ENCODE measurements around the gene AADAT.
"Not testable (repeated sequence)": the region's sequence is repeated elsewhere in the genome, so short reads cannot be mapped to it uniquely, and the experiment has no call there.

The AADAT gene

DNA sequence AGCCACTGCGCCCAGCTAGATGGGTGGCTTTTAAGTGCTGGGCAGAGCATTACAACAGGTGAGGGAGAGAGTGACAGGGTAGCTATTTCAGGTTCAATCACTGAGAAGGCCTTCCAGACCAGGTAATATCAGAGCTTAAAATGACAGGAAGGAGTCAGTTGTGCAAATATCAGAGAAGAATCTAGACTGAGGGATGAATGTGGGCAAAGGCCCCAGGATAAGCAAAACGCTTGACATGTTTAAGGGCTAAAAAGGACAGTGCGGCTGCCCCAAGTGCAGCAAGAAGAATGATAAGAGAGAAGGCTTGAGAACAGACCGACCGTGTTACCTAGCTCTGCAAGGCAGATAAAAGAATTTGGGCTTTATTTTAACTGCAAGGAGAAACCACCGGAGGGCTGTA is 18.6 kb downstream of the AADAT start:
- no peak overlapping the region for H3K9ac ChIP-seq (ENCODE audit: low read depth, low read length)
- H3K36me3 ChIP-seq (ENCODE audit: insufficient read depth, low read length) = peaks cover 3% of the 10 kb centered on the region
- no peaks in the 10 kb centered on the region for H3K4me1 ChIP-seq (ENCODE audit: insufficient read depth, low read length)
- no peaks in the 10 kb centered on the region for H3K9me3 ChIP-seq (ENCODE audit: control insufficient read depth, insufficient read depth, low read length)

DNA sequence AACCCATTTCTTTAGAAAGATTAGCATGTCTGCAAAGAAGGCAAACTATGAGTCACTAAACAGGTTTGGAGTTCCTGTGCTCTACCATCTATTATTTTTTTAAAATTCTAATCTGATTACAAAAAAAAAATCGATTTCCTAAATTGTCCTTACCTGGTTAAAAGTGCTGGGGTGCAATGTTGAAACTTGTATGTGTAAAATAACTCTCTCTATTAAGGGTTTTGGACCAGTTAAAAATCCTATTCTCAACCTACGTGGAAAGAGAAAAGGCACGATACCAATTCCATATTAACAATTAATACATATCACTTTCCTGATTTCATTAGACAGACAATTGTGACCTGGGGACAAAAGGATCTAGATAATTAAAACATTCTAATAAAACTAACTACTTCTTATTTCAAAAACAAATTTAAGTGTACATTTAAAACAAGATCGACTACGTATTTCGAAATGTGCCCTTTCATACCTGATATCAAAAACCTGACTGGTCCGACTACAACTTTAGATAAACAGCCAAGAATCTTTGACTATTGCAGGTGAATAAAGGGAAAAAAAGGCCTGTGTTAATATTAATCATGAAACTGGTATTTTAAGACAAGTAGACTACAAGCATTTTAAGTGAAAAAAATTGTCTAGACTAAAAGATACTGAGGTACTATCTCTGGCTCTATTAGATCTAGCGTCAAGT is 21.2 kb downstream of the AADAT start:
- no peak overlapping the region for H3K9ac ChIP-seq (ENCODE audit: low read depth, low read length)
- H3K9me3 ChIP-seq (ENCODE audit: control insufficient read depth, insufficient read depth, low read length) = no peaks in the 10 kb centered on the region
- H3K4me1 ChIP-seq (ENCODE audit: insufficient read depth, low read length) = no peaks in the 10 kb centered on the region
- peaks cover 3% of the 10 kb centered on the region for H3K36me3 ChIP-seq (ENCODE audit: insufficient read depth, low read length)

DNA sequence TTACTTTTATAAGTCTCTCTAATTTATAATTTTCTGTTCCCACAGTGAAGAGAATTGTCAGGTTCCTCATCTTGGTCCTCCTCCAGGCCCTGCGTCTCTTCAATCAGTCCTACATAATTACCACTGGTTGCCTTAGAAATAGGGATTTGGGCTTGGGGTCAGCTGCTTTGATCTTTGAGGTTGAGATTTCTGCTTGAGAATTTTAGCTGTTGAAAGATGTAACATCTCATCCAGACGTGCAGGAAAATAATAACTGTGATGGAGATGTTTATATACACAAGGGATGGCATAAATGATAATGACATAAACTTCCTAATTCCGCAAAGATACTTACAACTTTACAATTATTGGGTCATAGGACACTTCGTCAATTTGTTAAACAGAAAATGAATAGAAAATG is 30.3 kb downstream of the AADAT start:
- Histone ChIP-seq H3K9ac (ENCODE audit: low read depth, low read length) (no peak overlapping the region), H3K4me1 (ENCODE audit: insufficient read depth, low read length) (no peaks in the 10 kb centered on the region), H3K9me3 (ENCODE audit: control insufficient read depth, insufficient read depth, low read length) (no peaks in the 10 kb centered on the region), H3K36me3 (ENCODE audit: insufficient read depth, low read length) (peaks cover 6% of the 10 kb centered on the region; the same call in 1 of the 2 replicates)

- Histone ChIP-seq H3K9ac (ENCODE audit: low read depth, low read length) (no peak overlapping the region), H3K4me1 (ENCODE audit: insufficient read depth, low read length) (no peaks in the 10 kb centered on the region), H3K9me3 (ENCODE audit: control insufficient read depth, insufficient read depth, low read length) (no peaks in the 10 kb centered on the region), H3K36me3 (ENCODE audit: insufficient read depth, low read length) (peaks cover 6% of the 10 kb centered on the region; the same call in 1 of the 2 replicates)
These were observed 30.9 kb downstream of the AADAT start for GRCh38 chr4:170058826-170059225.

DNA sequence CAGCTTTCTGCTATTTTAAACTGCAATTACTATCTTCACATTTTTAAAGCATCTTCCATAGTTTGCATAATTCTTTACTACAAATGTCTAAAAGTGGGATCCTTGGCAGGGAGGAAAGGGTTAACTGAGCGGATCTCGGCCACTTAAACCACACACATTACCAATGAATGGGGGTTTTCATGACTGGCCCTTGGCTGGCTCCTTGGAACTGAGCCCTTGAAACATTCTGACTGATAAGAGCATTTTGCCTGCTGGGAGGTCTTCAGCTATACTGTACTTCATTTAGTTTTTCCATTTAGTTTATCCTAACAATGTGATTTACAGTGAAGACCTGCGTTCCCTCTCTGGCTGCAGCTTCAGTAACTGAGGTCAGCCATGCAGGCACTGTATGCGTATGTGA is 31.9 kb downstream of the AADAT start:
- Histone ChIP-seq H3K4me1 (ENCODE audit: insufficient read depth, low read length) (0 out of 2 replicates have a peak, but pooled peaks cover 5% of the 10 kb centered on the region), H3K9me3 (ENCODE audit: control insufficient read depth, insufficient read depth, low read length) (no peaks in the 10 kb centered on the region), H3K36me3 (ENCODE audit: insufficient read depth, low read length) (peaks cover 6% of the 10 kb centered on the region; the same call in 1 of the 2 replicates), H3K9ac (ENCODE audit: low read depth, low read length) (no peak overlapping the region)

DNA sequence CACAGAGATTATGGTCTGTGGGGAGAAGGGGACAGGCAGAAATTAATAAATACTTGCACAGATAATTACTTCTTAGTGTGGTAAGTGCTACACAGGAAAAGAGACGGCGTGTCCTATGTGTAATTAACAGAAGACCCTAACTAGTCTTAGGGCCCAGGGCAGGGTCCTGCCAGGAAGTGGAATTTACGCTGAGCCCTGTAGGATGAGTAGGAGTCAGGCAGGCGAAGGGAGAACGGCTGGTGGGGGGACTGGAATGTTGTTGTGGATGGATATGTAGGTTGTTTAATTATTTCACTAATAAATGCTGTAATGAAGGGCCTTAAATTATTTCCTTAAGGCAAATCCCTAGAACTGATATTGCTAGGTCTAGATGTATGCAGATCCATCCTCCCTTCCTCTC is 36.8 kb downstream of the AADAT start:
- 0 out of 2 replicates have a peak, but pooled peaks cover 3% of the 10 kb centered on the region for H3K36me3 ChIP-seq (ENCODE audit: insufficient read depth, low read length)
- 0 out of 2 replicates have a peak, but pooled peaks cover 5% of the 10 kb centered on the region for H3K4me1 ChIP-seq (ENCODE audit: insufficient read depth, low read length)
- no peaks in the 10 kb centered on the region for H3K9me3 ChIP-seq (ENCODE audit: control insufficient read depth, insufficient read depth, low read length)
- no peak overlapping the region for H3K9ac ChIP-seq (ENCODE audit: low read depth, low read length)

DNA sequence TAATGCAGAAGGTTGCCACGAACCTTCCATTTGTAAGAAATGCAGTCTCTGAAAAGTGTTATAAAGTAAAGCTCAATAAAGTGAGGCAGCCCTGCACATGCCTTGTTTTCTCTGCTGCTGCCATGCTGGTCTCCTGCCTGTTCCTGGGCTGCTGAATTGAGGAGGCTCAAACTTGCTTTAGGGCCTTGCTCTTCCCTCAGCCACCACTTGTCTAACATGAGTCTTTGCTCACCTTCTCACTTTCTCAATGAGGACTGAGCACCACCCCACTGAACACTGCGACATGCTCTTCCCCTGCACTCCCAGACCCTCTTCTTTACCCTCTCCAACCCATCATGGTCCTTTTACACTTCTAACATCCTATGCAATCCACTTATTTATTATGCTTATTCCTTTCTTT is 38.4 kb downstream of the AADAT start:
- H3K4me1 ChIP-seq (ENCODE audit: insufficient read depth, low read length) = 0 out of 2 replicates have a peak, but pooled peaks cover 5% of the 10 kb centered on the region
- H3K36me3 ChIP-seq (ENCODE audit: insufficient read depth, low read length) = no peaks in the 10 kb centered on the region
- no peak overlapping the region for H3K9ac ChIP-seq (ENCODE audit: low read depth, low read length)
- H3K9me3 ChIP-seq (ENCODE audit: control insufficient read depth, insufficient read depth, low read length) = no peaks in the 10 kb centered on the region

DNA sequence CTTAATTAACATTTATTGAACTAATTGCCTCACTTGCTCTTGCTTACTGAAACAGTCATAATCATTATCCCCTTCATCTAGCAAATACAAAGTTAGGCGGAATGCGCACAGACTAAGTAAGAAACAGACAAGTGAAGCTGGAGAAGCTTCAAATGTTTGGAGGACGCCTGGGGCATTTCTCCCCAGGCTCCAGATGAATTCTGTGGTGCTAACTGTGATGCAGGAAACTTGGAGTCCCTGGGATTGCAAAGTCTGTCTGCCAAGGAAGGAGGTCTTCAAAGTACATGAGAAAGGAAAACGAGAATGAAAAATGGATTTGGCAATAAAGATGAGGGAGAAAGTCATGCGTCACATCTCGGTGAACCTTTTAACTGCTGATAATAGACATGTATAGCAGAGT is 40.0 kb downstream of the AADAT start:
- Histone ChIP-seq H3K36me3 (ENCODE audit: insufficient read depth, low read length) (no peaks in the 10 kb centered on the region), H3K4me1 (ENCODE audit: insufficient read depth, low read length) (0 out of 2 replicates have a peak, but pooled peaks cover 5% of the 10 kb centered on the region), H3K9me3 (ENCODE audit: control insufficient read depth, insufficient read depth, low read length) (no peaks in the 10 kb centered on the region; the same call in 1 of the 2 replicates), H3K9ac (ENCODE audit: low read depth, low read length) (no peak overlapping the region)

GRCh38 chr4:170047771-170048354 is 41.9 kb downstream of the AADAT start:
- no peaks in the 10 kb centered on the region; the same call in 1 of the 2 replicates for H3K9me3 ChIP-seq (ENCODE audit: control insufficient read depth, insufficient read depth, low read length)
- H3K36me3 ChIP-seq (ENCODE audit: insufficient read depth, low read length) = no peaks in the 10 kb centered on the region
- H3K4me1 ChIP-seq (ENCODE audit: insufficient read depth, low read length) = no peaks in the 10 kb centered on the region
- no peak overlapping the region for H3K9ac ChIP-seq (ENCODE audit: low read depth, low read length)

GRCh38 chr4:170046156-170046555 is 43.6 kb downstream of the AADAT start:
- not testable (repeated sequence) for H3K4me1 ChIP-seq (ENCODE audit: insufficient read depth, low read length); H3K9me3 ChIP-seq (ENCODE audit: control insufficient read depth, insufficient read depth, low read length); H3K9ac ChIP-seq (ENCODE audit: low read depth, low read length)

GRCh38 chr4:170040031-170040680 is 49.6 kb downstream of the AADAT start:
- Histone ChIP-seq H3K9me3 (ENCODE audit: control insufficient read depth, insufficient read depth, low read length) (no peaks in the 10 kb centered on the region; the same call in 1 of the 2 replicates), H3K36me3 (ENCODE audit: insufficient read depth, low read length) (no peaks in the 10 kb centered on the region), H3K4me1 (ENCODE audit: insufficient read depth, low read length) (no peaks in the 10 kb centered on the region), H3K9ac (ENCODE audit: low read depth, low read length) (no peak overlapping the region)

More at GRCh38 chr4:170046156-170046555, 43.6 kb downstream of the AADAT start:
- H3K36me3 ChIP-seq (ENCODE audit: insufficient read depth, low read length) = not testable (repeated sequence)

- Histone ChIP-seq H3K36me3 (ENCODE audit: insufficient read depth, low read length) (no peaks in the 10 kb centered on the region), H3K9ac (ENCODE audit: low read depth, low read length) (no peak overlapping the region), H3K9me3 (ENCODE audit: control insufficient read depth, insufficient read depth, low read length) (no peaks in the 10 kb centered on the region), H3K4me1 (ENCODE audit: insufficient read depth, low read length) (no peaks in the 10 kb centered on the region)
These were observed 51.0 kb downstream of the AADAT start for GRCh38 chr4:170038769-170039168.

GRCh38 chr4:170038232-170038631 is 51.5 kb downstream of the AADAT start:
- no peaks in the 10 kb centered on the region for H3K4me1 ChIP-seq (ENCODE audit: insufficient read depth, low read length)
- H3K36me3 ChIP-seq (ENCODE audit: insufficient read depth, low read length) = no peaks in the 10 kb centered on the region
- no peak overlapping the region for H3K9ac ChIP-seq (ENCODE audit: low read depth, low read length)
- no peaks in the 10 kb centered on the region for H3K9me3 ChIP-seq (ENCODE audit: control insufficient read depth, insufficient read depth, low read length)

DNA sequence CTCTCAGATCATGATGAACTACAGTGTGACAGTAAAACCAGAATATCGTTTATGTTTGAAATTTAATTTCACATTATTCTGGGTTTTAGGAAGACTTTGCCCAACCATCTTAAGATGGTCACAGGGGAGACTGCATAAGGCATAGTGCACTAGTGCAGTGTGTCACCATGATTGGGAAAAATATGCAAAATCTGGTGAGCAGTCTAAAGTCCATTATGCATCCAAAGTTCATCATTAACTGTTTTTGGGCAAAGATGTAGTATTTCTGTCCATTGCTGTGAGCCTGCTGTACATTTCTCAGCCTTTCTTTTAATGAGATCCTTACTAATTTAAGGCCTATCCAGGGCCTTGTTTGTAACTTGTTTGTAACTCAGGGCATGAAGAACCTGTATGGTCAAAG is 52.3 kb downstream of the AADAT start:
- no peaks in the 10 kb centered on the region for H3K36me3 ChIP-seq (ENCODE audit: insufficient read depth, low read length)
- no peaks in the 10 kb centered on the region for H3K4me1 ChIP-seq (ENCODE audit: insufficient read depth, low read length)
- H3K9ac ChIP-seq (ENCODE audit: low read depth, low read length) = no peak overlapping the region
- no peaks in the 10 kb centered on the region for H3K9me3 ChIP-seq (ENCODE audit: control insufficient read depth, insufficient read depth, low read length)

- no peaks in the 10 kb centered on the region for H3K4me1 ChIP-seq (ENCODE audit: insufficient read depth, low read length)
- H3K36me3 ChIP-seq (ENCODE audit: insufficient read depth, low read length) = no peaks in the 10 kb centered on the region
- H3K9me3 ChIP-seq (ENCODE audit: control insufficient read depth, insufficient read depth, low read length) = no peaks in the 10 kb centered on the region
- no peak overlapping the region for H3K9ac ChIP-seq (ENCODE audit: low read depth, low read length)
These were observed 53.9 kb downstream of the AADAT start for GRCh38 chr4:170035845-170036244.

Data from ES-I3 (cell line).